Measurements from ENCODE around the gene STAT3. TPM values are rescaled to one million over a fixed set of nuclear protein-coding genes. Genes with fewer than 3 reads are reported as not detected.
"Not testable (repeated sequence)": the region's sequence is repeated elsewhere in the genome, so short reads cannot be mapped to it uniquely, and the experiment has no call there.

Gene STAT3
- polyA plus RNA-seq, 3 donors from 2014 or later, result 110 to 205 (median 127) TPM

- Mint-ChIP-seq H3K4me1 (peaks cover 17 to 26% of the 10 kb centered on the region in 2 donors), H3K27ac (peak overlapping the region in 5 of 6 donors; percentile 3 to 74 (median 57)), H3K36me3 (peaks cover 3 to 28% (median 10%) of the 10 kb centered on the region in 3 donors)
Observed at GRCh38 chr17:42311240-42312034, 76.8 kb downstream of the STAT3 start.

GRCh38 chr17:42310787-42311215 lies 77.4 kb downstream of the STAT3 start:
- Mint-ChIP-seq H3K36me3 (peaks cover 7 to 32% (median 10%) of the 10 kb centered on the region in 3 donors), H3K27ac (peak overlapping the region in 1 of 6 donors; percentile 40), H3K9me3 (no peaks in the 10 kb centered on the region), H3K4me3 (no peak overlapping the region), H3K4me1 (peaks cover 17 to 26% of the 10 kb centered on the region in 2 donors), H3K27me3 (ENCODE audit: low read depth in 3 of 3) (peaks cover 0 to 13% (median 3%) of the 10 kb centered on the region in 3 donors)
- DNase-seq, result no peak

More at GRCh38 chr17:42311240-42312034, 76.8 kb downstream of the STAT3 start:
- Mint-ChIP-seq H3K9me3 (no peaks in the 10 kb centered on the region), H3K27me3 (ENCODE audit: low read depth in 3 of 3) (peaks cover 0 to 12% (median 3%) of the 10 kb centered on the region in 3 donors), H3K4me3 (peak overlapping the region; percentile 21 to 53 (median 40))
- DNase-seq, result no peak

GRCh38 chr17:42309986-42310786 lies 78.1 kb downstream of the STAT3 start:
- DNase-seq, result no peak
- no peak overlapping the region for H3K4me3 Mint-ChIP-seq
- H3K4me1 Mint-ChIP-seq, result peaks cover 13 to 21% of the 10 kb centered on the region in 2 donors
- peak overlapping the region in 2 of 6 donors; percentile 2 to 64 for H3K27ac Mint-ChIP-seq
- H3K36me3 Mint-ChIP-seq, result peaks cover 7 to 26% (median 10%) of the 10 kb centered on the region in 3 donors
- peaks cover 0 to 13% (median 3%) of the 10 kb centered on the region in 3 donors for H3K27me3 Mint-ChIP-seq (ENCODE audit: low read depth in 3 of 3)
- no peaks in the 10 kb centered on the region for H3K9me3 Mint-ChIP-seq

- DNase-seq, result no peak
- H3K4me1 Mint-ChIP-seq, result peaks cover 12 to 20% of the 10 kb centered on the region in 2 donors
- no peak overlapping the region for H3K4me3 Mint-ChIP-seq
- peaks cover 7 to 29% (median 10%) of the 10 kb centered on the region in 3 donors for H3K36me3 Mint-ChIP-seq
- peaks cover 2 to 13% (median 3%) of the 10 kb centered on the region in 3 donors for H3K27me3 Mint-ChIP-seq (ENCODE audit: low read depth in 3 of 3)
- peak overlapping the region in 3 of 6 donors; percentile 2 to 39 (median 30) for H3K27ac Mint-ChIP-seq
- H3K9me3 Mint-ChIP-seq, result no peaks in the 10 kb centered on the region
Observed at GRCh38 chr17:42309142-42309541, 79.1 kb downstream of the STAT3 start.

DNA sequence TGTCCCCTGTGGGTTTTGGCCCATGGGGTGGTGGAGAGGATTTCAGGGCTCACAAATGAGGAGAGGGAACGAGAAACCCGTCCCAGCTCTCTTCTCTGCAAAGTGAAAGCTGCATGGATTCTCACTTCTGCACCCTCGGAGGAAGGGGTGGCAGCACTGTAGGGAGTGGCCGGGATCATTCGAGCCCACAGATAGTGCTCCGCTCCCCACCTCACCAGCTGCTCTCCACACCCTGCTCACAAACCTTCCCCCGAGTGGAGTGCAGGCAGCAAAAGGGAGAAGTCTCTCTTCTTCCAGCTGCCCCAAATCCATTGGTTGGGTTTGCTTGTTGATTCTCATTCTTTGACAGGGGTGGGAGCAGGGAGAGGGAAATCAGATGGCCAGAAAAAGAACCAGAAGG lies 79.8 kb downstream of the STAT3 start:
- H3K36me3 Mint-ChIP-seq, result peaks cover 10 to 33% (median 16%) of the 10 kb centered on the region in 3 donors
- H3K9me3 Mint-ChIP-seq, result no peaks in the 10 kb centered on the region
- no peak overlapping the region for H3K27ac Mint-ChIP-seq
- no peak overlapping the region for H3K4me3 Mint-ChIP-seq
- H3K4me1 Mint-ChIP-seq, result peaks cover 12 to 13% of the 10 kb centered on the region in 2 donors
- no peak for DNase-seq
- peaks cover 2 to 13% (median 3%) of the 10 kb centered on the region in 3 donors for H3K27me3 Mint-ChIP-seq (ENCODE audit: low read depth in 3 of 3)

- H3K4me1 Mint-ChIP-seq, result peaks cover 9 to 11% of the 10 kb centered on the region in 2 donors
- DNase-seq, result no peak
- H3K27me3 Mint-ChIP-seq (ENCODE audit: low read depth in 3 of 3), result peaks cover 2 to 15% (median 3%) of the 10 kb centered on the region in 3 donors
- peaks cover 15 to 37% (median 16%) of the 10 kb centered on the region in 3 donors for H3K36me3 Mint-ChIP-seq
- no peak overlapping the region for H3K27ac Mint-ChIP-seq
- no peak overlapping the region for H3K4me3 Mint-ChIP-seq
- no peaks in the 10 kb centered on the region for H3K9me3 Mint-ChIP-seq
Observed at GRCh38 chr17:42307362-42307927, 80.8 kb downstream of the STAT3 start.

DNA sequence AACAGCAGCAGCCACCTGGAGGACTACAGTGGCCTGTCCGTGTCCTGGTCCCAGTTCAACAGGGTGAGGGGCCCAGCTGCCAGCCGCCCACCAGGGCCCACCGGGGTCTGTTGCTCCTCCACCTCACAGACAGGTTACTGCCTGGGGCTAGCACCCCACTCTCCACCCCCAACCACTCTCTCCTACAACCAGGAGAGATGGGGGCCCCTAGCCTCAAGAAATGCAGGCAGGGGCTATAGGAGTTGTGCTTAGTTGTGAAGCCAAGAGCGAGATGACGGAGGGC lies 81.9 kb downstream of the STAT3 start:
- peaks cover 20 to 48% (median 23%) of the 10 kb centered on the region in 3 donors for H3K36me3 Mint-ChIP-seq
- peaks cover 2 to 9% (median 5%) of the 10 kb centered on the region in 3 donors for H3K27me3 Mint-ChIP-seq (ENCODE audit: low read depth in 3 of 3)
- H3K9me3 Mint-ChIP-seq, result no peaks in the 10 kb centered on the region
- H3K4me3 Mint-ChIP-seq, result no peak overlapping the region
- peaks cover 2% of the 10 kb centered on the region in 2 donors for H3K4me1 Mint-ChIP-seq
- DNase-seq, result no peak
- H3K27ac Mint-ChIP-seq, result no peak overlapping the region

DNA sequence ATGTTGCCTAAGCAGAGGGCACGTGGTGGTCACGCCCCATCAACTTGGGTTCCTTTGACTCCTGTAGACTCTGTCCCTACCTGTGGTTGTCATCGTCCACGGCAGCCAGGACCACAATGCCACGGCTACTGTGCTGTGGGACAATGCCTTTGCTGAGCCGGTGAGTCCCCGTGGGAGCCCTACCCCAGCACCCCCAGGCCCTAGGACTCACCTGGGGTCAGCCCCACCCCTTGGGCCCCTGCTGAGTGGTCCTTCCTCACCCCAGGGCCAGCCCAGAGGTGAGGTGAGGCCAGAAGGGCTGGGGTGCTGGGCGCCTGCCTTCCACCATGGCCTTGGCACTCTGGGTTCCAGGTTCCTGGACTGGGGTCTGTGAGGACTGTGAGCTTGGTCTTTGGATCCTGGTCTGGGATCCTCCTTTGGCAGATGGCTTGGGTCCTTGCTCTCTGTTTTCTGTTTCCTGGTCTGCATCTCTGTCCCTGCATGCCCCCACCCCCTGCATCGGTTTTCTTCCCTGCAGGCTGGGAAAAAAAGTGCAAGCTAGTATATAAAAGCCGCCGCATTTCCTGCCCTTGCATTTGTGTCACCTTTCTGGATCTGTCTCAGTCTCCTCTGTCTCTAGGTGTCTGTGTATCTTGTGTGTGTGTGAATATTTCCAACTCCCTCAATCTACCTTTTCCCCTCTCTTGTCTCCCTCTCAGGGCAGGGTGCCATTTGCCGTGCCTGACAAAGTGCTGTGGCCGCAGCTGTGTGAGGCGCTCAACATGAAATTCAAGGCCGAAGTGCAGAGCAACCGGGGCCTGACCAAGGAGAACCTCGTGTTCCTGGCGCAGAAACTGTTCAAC lies 82.5 kb downstream of the STAT3 start:
- no peaks in the 10 kb centered on the region for H3K4me1 Mint-ChIP-seq
- no peaks in the 10 kb centered on the region for H3K9me3 Mint-ChIP-seq
- peaks cover 2 to 8% (median 5%) of the 10 kb centered on the region in 3 donors for H3K27me3 Mint-ChIP-seq (ENCODE audit: low read depth in 3 of 3)
- no peak for DNase-seq
- peaks cover 19 to 50% (median 25%) of the 10 kb centered on the region in 3 donors for H3K36me3 Mint-ChIP-seq
- no peak overlapping the region for H3K4me3 Mint-ChIP-seq
- H3K27ac Mint-ChIP-seq, result peak overlapping the region in 1 of 6 donors; percentile 57

DNA sequence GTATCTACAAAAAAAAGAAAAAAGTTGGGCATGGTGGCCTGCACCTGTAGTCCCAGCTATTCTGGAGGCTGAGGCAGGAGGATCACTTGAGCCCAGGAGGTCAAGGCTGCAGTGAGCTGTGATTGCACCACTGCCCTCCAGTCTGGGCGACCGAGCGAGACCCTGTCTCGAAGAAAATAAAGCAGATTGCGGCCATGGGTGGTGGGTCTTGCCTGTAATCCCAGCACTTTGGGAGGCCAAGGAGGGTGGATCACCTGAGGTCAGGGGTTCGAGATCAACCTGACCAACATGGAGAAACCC lies 83.3 kb downstream of the STAT3 start:
- H3K27me3 Mint-ChIP-seq (ENCODE audit: low read depth in 3 of 3); DNase-seq; H3K4me1 Mint-ChIP-seq; H3K9me3 Mint-ChIP-seq; H3K27ac Mint-ChIP-seq; H3K4me3 Mint-ChIP-seq: not testable (repeated sequence)
- H3K36me3 Mint-ChIP-seq, result peaks cover 16 to 45% (median 25%) of the 10 kb centered on the region in 3 donors

- DNase-seq, result no peak
- no peak overlapping the region for H3K4me3 Mint-ChIP-seq
- H3K9me3 Mint-ChIP-seq, result no peaks in the 10 kb centered on the region
- H3K4me1 Mint-ChIP-seq, result no peaks in the 10 kb centered on the region
- H3K27me3 Mint-ChIP-seq (ENCODE audit: low read depth in 3 of 3), result peaks cover 2 to 7% (median 4%) of the 10 kb centered on the region in 3 donors
- H3K27ac Mint-ChIP-seq, result no peak overlapping the region
- H3K36me3 Mint-ChIP-seq, result peaks cover 10 to 42% (median 25%) of the 10 kb centered on the region in 3 donors
Observed at GRCh38 chr17:42304187-42305030, 83.8 kb downstream of the STAT3 start.

DNA sequence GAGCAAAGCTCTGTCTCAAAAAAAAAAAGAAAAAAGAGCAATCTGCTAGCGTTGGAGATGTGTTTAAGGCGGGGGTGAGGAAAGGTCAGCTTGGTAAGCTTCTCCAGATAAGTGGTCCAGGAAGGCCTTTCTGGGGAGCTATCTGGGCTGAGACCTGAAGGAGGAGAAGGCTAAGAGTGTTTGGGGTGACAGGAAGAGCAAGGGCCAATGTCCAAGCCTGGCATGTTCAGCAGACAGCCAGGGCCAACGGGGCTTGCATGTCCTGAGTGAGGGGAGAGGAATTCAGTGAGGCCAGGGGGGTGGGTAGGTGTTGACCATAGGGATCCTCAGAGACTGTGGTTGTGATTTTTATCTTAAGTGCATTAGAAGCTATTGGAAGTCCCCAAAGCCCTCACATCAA lies 84.5 kb downstream of the STAT3 start:
- Mint-ChIP-seq H3K27me3 (ENCODE audit: low read depth in 3 of 3) (peaks cover 2 to 7% (median 2%) of the 10 kb centered on the region in 3 donors), H3K4me3 (no peak overlapping the region), H3K27ac (peak overlapping the region in 1 of 6 donors; percentile 74), H3K9me3 (no peaks in the 10 kb centered on the region), H3K4me1 (no peaks in the 10 kb centered on the region), H3K36me3 (peaks cover 10 to 42% (median 25%) of the 10 kb centered on the region in 3 donors)
- DNase-seq, result no peak

- Mint-ChIP-seq H3K27ac (no peak overlapping the region), H3K9me3 (no peaks in the 10 kb centered on the region), H3K36me3 (peaks cover 10 to 34% (median 20%) of the 10 kb centered on the region in 3 donors), H3K27me3 (ENCODE audit: low read depth in 3 of 3) (peaks cover 2 to 7% (median 2%) of the 10 kb centered on the region in 3 donors), H3K4me3 (no peak overlapping the region), H3K4me1 (no peaks in the 10 kb centered on the region)
- no peak for DNase-seq
Observed at GRCh38 chr17:42301022-42301421, 87.2 kb downstream of the STAT3 start.
